ENCODE results near the gene SPAG16.

DNA sequence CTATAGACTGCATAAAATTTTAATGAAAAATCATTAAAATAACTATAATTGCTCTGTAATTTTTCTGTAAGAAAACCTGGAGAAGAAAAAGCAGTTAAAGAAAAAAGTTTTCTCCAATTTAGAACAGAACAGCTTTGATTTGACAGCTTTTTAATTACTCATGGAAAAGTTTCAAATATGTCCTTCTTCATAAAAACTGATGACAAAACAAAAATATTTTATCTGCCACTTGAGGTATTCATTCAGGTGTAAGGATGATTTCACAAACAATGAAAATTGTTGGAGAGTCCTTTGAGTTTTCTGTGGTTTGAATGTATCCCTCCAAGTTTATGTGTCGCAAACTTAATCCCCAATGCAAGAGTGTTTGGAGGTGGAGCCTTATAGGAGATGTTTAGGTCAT lies 824.3 kb downstream of the SPAG16 start:
- TF ChIP-seq EZH2 (IDR thresholded peaks at IDR 0.05; ENCODE audit: low read depth), result no peak
- TF ChIP-seq, protein P1, sequence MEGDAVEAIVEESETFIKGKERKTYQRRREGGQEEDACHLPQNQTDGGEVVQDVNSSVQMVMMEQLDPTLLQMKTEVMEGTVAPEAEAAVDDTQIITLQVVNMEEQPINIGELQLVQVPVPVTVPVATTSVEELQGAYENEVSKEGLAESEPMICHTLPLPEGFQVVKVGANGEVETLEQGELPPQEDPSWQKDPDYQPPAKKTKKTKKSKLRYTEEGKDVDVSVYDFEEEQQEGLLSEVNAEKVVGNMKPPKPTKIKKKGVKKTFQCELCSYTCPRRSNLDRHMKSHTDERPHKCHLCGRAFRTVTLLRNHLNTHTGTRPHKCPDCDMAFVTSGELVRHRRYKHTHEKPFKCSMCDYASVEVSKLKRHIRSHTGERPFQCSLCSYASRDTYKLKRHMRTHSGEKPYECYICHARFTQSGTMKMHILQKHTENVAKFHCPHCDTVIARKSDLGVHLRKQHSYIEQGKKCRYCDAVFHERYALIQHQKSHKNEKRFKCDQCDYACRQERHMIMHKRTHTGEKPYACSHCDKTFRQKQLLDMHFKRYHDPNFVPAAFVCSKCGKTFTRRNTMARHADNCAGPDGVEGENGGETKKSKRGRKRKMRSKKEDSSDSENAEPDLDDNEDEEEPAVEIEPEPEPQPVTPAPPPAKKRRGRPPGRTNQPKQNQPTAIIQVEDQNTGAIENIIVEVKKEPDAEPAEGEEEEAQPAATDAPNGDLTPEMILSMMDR (conservative IDR thresholded peaks at IDR 0.05), result no peak

All from PC-9 (cell line).